T-helper 17 cell (primary cell): Measurements from ENCODE around the gene PSMB5. TPM values are rescaled to one million over a fixed set of nuclear protein-coding genes. Genes with fewer than 3 reads are reported as not detected.

Experiments
- ATAC-seq: fragments of 150-1000 bp; cut with Tn5 transposase; 2 replicates; pipeline ENCODE4 v1.10.0; 2021; ENCODE audit warnings: mild to moderate bottlenecking, moderate library complexity
- DNase-seq, 3 donors: peaks; one replicate each; pipeline versions ENCODE4 v3.0.0 to v3.0.0-alpha.2; 2020 to 2021
- H3K9me3 ChIP-seq: one replicate; pipeline ENCODE4 v1.7.0; 2013; ENCODE audit warnings: low read length, mild to moderate bottlenecking; ENCODE audit not compliant: control insufficient read depth, poor library complexity, severe bottlenecking
- H3K27ac Mint-ChIP-seq: one replicate; pipeline ENCODE4 v1.8.0; 2022; ENCODE audit warnings: mild to moderate bottlenecking, moderate library complexity, mixed read lengths
- H3K27me3 Mint-ChIP-seq: one replicate; pipeline ENCODE4 v1.8.0; 2022; ENCODE audit warnings: mixed read lengths
- H3K36me3 Mint-ChIP-seq: one replicate; pipeline ENCODE4 v1.8.0; 2022; ENCODE audit warnings: low read depth, mixed read lengths
- H3K4me1 Mint-ChIP-seq: one replicate; pipeline ENCODE4 v1.8.0; 2022; ENCODE audit warnings: mild to moderate bottlenecking, mixed read lengths
- H3K4me3 Mint-ChIP-seq: one replicate; pipeline ENCODE4 v1.8.0; 2022; ENCODE audit warnings: mild to moderate bottlenecking, moderate library complexity, mixed read lengths
- total RNA-seq, 4 donors: library from RNA in 2 of 4; stranded (reverse) in 2 of 4; gene quantifications; one replicate each; pipeline ENCODE4 v1.2.3 and lab custom pipeline; 2022 to 2026

The PSMB5 gene
- total RNA-seq, 2 donors from 2014 or later: 17.6 to 19.9 TPM

DNA sequence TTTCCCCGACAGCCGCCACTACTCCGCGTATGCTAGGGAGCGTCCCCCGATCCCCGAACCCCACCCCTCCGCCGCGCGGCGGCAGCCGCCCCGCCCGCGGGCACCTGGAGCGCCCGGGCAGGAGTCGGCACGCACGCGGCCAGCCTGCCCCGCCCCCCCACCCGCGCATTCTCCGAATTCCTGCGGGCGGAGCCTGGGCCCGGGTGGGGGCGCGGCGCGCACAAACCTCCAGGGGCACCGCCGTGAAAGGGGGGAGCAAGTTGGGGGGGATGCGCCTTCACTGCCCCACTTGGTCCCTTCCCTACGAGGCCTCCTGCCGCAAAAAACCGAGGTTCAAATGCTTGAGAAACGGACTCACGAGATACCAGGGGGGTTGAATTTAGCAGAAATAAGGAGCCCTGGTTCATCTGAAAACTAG, 54.0 kb downstream of the PSMB5 start:
- H3K9me3 ChIP-seq: no peaks in the 10 kb centered on the region
- peaks cover 5% of the 10 kb centered on the region for H3K36me3 Mint-ChIP-seq
- H3K4me3 Mint-ChIP-seq: peak overlapping the region; percentile 75
- H3K27ac Mint-ChIP-seq: no peak overlapping the region
- ATAC-seq: peak; percentile 27
- peak in 2 of 3 donors; percentile 23 to 33 for DNase-seq
- no peaks in the 10 kb centered on the region for H3K27me3 Mint-ChIP-seq
- H3K4me1 Mint-ChIP-seq: peaks cover 12% of the 10 kb centered on the region

- no peaks in the 10 kb centered on the region for H3K9me3 ChIP-seq
- Mint-ChIP-seq H3K27me3 (no peaks in the 10 kb centered on the region), H3K27ac (no peak overlapping the region), H3K4me1 (peaks cover 10% of the 10 kb centered on the region), H3K4me3 (peak overlapping the region; percentile 74), H3K36me3 (peaks cover 2% of the 10 kb centered on the region)
- DNase-seq: no peak
- no peak for ATAC-seq
Measured at GRCh38 chr14:22979748-22980392, 54.8 kb downstream of the PSMB5 start.

- H3K36me3 Mint-ChIP-seq: peaks cover 2% of the 10 kb centered on the region
- no peaks in the 10 kb centered on the region for H3K27me3 Mint-ChIP-seq
- no peak overlapping the region for H3K4me3 Mint-ChIP-seq
Measured at GRCh38 chr14:22978981-22979671, 55.6 kb downstream of the PSMB5 start.

GRCh38 chr14:22978487-22978837, 56.2 kb downstream of the PSMB5 start:
- Mint-ChIP-seq H3K36me3 (peaks cover 2% of the 10 kb centered on the region), H3K4me3 (no peak overlapping the region), H3K27ac (no peak overlapping the region), H3K4me1 (peaks cover 14% of the 10 kb centered on the region), H3K27me3 (no peaks in the 10 kb centered on the region)
- ATAC-seq: no peak
- H3K9me3 ChIP-seq: no peaks in the 10 kb centered on the region
- DNase-seq: no peak

More at GRCh38 chr14:22978981-22979671, 55.6 kb downstream of the PSMB5 start:
- H3K9me3 ChIP-seq: no peaks in the 10 kb centered on the region
- Mint-ChIP-seq H3K27ac (no peak overlapping the region), H3K4me1 (peaks cover 10% of the 10 kb centered on the region)
- ATAC-seq (no peak), DNase-seq (no peak)

DNA sequence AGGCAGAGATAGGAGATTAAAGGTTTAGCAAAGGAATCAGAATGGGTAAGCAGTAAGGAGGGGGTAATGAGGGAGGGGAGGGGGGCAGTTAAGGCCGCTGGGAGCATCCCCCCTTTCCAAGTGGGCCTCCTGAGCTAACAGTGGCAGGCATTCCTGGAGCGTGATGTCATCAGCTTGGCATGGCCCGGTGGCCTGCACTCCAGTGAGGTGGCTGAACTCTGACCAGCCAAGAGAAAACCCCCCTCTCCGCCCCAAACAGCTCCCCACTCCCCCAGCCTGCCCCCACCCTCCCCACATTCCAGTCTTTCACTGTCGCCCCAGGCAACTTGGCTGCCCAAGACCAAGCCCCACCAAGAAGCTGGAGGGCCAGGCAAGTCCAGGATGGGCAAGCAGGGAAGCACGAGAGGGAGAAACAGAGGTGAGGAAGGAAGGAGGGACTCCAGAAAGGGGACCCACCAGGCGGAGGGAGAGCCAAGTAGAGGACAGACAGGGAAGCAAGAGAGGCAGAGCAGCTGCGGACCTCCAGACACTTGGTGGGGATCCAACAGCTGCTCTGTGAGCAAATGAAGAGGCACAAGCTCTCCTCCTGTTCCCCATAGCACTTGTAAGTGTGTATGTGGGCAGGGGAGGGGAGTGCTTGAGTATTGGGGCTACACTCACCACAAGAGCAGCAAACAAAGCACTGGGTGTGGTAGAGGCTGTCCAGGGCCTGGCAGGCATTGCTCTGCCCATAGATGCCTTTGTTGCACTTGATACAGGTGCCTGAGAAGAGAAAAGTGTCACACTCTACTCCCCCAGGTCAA, 56.8 kb downstream of the PSMB5 start:
- H3K4me3 Mint-ChIP-seq: no peak overlapping the region
- no peak overlapping the region for H3K27ac Mint-ChIP-seq

GRCh38 chr14:22977434-22977683, 57.3 kb downstream of the PSMB5 start:
- Mint-ChIP-seq H3K27me3 (no peaks in the 10 kb centered on the region), H3K27ac (no peak overlapping the region), H3K36me3 (peaks cover 2% of the 10 kb centered on the region), H3K4me1 (peaks cover 14% of the 10 kb centered on the region), H3K4me3 (no peak overlapping the region)
- no peaks in the 10 kb centered on the region for H3K9me3 ChIP-seq
- ATAC-seq: no peak
- no peak for DNase-seq

More for the DNA sequence above, 56.8 kb downstream of the PSMB5 start:
- DNase-seq (no peak), ATAC-seq (no peak)
- no peaks in the 10 kb centered on the region for H3K9me3 ChIP-seq
- H3K27me3 Mint-ChIP-seq: no peaks in the 10 kb centered on the region
- H3K4me1 Mint-ChIP-seq: peaks cover 14% of the 10 kb centered on the region
- H3K36me3 Mint-ChIP-seq: peaks cover 2% of the 10 kb centered on the region

- Mint-ChIP-seq H3K27ac (no peak overlapping the region), H3K27me3 (no peaks in the 10 kb centered on the region), H3K36me3 (peaks cover 2% of the 10 kb centered on the region), H3K4me1 (peaks cover 14% of the 10 kb centered on the region), H3K4me3 (no peak overlapping the region)
- DNase-seq: no peak
- H3K9me3 ChIP-seq: no peaks in the 10 kb centered on the region
- no peak for ATAC-seq
Measured at GRCh38 chr14:22976620-22977433, 57.9 kb downstream of the PSMB5 start.

Other genes starting within 250 kb of the PSMB5 start
- 1 to 10 TPM in 1 of 2 donors, under 1 TPM in 1; 0.55 to 3.1 TPM for gene SLC7A7, start 219.5 kb downstream of the PSMB5 start, total RNA-seq
- 10 to 100 TPM; 36.2 to 44.6 TPM for gene MRPL52, start 205.0 kb downstream of the PSMB5 start, total RNA-seq
- gene MMP14, start 198.3 kb downstream of the PSMB5 start, total RNA-seq: 1 to 10 TPM in 1 of 2 donors, under 1 TPM in 1; 0.85 to 1.0 TPM
- gene LRP10, start 163.2 kb downstream of the PSMB5 start, total RNA-seq: 10 to 100 TPM; 76.9 to 84.5 TPM
- 1 to 10 TPM; 7.2 to 8.7 TPM for gene REM2, start 151.7 kb downstream of the PSMB5 start, total RNA-seq
- gene RBM23, start 115.8 kb downstream of the PSMB5 start, total RNA-seq: 10 to 100 TPM; 77.3 to 88.9 TPM
- 10 to 100 TPM; 22.8 to 33.9 TPM for gene PRMT5, start 105.5 kb downstream of the PSMB5 start, total RNA-seq
- gene HAUS4, start 77.8 kb downstream of the PSMB5 start, total RNA-seq: 10 to 100 TPM; 19.5 to 25.9 TPM
- 1 to 10 TPM; 1.3 to 1.5 TPM for gene AJUBA, start 52.3 kb downstream of the PSMB5 start, total RNA-seq
- 1 to 10 TPM; 9.0 to 9.1 TPM for gene C14orf93, start 24.8 kb downstream of the PSMB5 start, total RNA-seq
- not detected for gene PSMB11, start 7.3 kb upstream of the PSMB5 start, total RNA-seq
- 1 to 10 TPM; 1.6 to 1.8 TPM for gene CDH24, start 22.6 kb upstream of the PSMB5 start, total RNA-seq
- 100 to 1,000 TPM; 264 to 298 TPM for gene ACIN1, start 60.2 kb upstream of the PSMB5 start, total RNA-seq
- 10 to 100 TPM; 10.5 to 11.6 TPM for gene C14orf119, start 60.6 kb upstream of the PSMB5 start, total RNA-seq
- gene CIROP, start 70.1 kb upstream of the PSMB5 start, total RNA-seq: not detected
- gene CEBPE, start 84.4 kb upstream of the PSMB5 start, total RNA-seq: under 1 TPM in 1 of 2 donors, not detected in 1; 0.25 TPM
- 1 to 10 TPM; 2.0 to 2.5 TPM for gene SLC7A8, start 148.8 kb upstream of the PSMB5 start, total RNA-seq
- under 1 TPM in 1 of 2 donors, not detected in 1; 0.89 TPM for gene RNF212B, start 203.0 kb upstream of the PSMB5 start, total RNA-seq